ENCODE results near the gene AIMP1.

- TF ChIP-seq PRDM10 (tag by site-specific recombination; IDR thresholded peaks at IDR 0.05), result no peak
- TF ChIP-seq HOXA7 (CRISPR knock-in tag; IDR thresholded peaks at IDR 0.05; ENCODE audit: borderline replicate concordance), result no peak
- TF ChIP-seq CTCF (tag by site-specific recombination; IDR thresholded peaks at IDR 0.05), result no peak
- TF ChIP-seq ZNF433 (tag by site-specific recombination; IDR thresholded peaks at IDR 0.05; ENCODE audit: low read depth), result no peak
- no peak for TF ChIP-seq ZEB2 (tag by site-specific recombination; IDR thresholded peaks at IDR 0.05)
- no peak for TF ChIP-seq ZNF24 (tag by site-specific recombination; IDR thresholded peaks at IDR 0.05)
- no peak for TF ChIP-seq ZBTB11 (tag by site-specific recombination; conservative IDR thresholded peaks at IDR 0.05; ENCODE audit: low read depth)
- TF ChIP-seq KLF16 (tag by site-specific recombination; IDR thresholded peaks at IDR 0.05), result no peak
- no peak for TF ChIP-seq REST (tag by site-specific recombination; IDR thresholded peaks at IDR 0.05)
- no peak for TF ChIP-seq ZNF274 (IDR thresholded peaks at IDR 0.05; ENCODE audit: low read length)
- no peak for TF ChIP-seq ZNF274 (tag by site-specific recombination; IDR thresholded peaks at IDR 0.05; ENCODE audit: borderline replicate concordance)
These were observed 49.7 kb downstream of the AIMP1 start for GRCh38 chr4:106366026-106366425.
